Gastrocnemius medialis (tissue), 4 donors: ENCODE results near the gene CLN3. TPM values are rescaled to one million over a fixed set of nuclear protein-coding genes. Genes with fewer than 3 reads are reported as not detected.

Source experiments
- ATAC-seq, 2 donors: fragments of 150-250 bp; one replicate each; pipeline ENCODE4 v1.9.1; 2016
- DNase-seq, 2 donors: peaks; one replicate each; pipeline ENCODE4 v3.0.0-alpha.2; 2019
- H3K27ac ChIP-seq, 4 donors: fragments of 200-600 bp; sonication (generic); 1 replicate in 1 of 4; 2 replicates in 3 of 4; pipeline ENCODE4 v1.5.1; 2016 to 2018; ENCODE audit warnings: mild to moderate bottlenecking in 2 of 4, moderate library complexity in 1 of 4
- H3K27me3 ChIP-seq, 3 donors: fragments of 200-600 bp; sonication (generic) in 2 of 3; 1 replicate in 1 of 3; 2 replicates in 2 of 3; pipeline versions ENCODE4 v1.5.1 to v1.6.0; 2016 to 2019; ENCODE audit warnings: mild to moderate bottlenecking in 1 of 3, moderate library complexity in 1 of 3
- H3K36me3 ChIP-seq, 2 donors: fragments of 200-600 bp; sonication (generic) in 1 of 2; one replicate each; pipeline ENCODE4 v1.5.1; 2017 to 2018
- H3K4me1 ChIP-seq, 2 donors: fragments of 200-600 bp; sonication (generic) in 1 of 2; one replicate each; pipeline ENCODE4 v1.5.1; 2016 to 2017; ENCODE audit warnings: mild to moderate bottlenecking in 2 of 2
- H3K4me3 ChIP-seq, 4 donors: fragments of 200-600 bp; sonication (generic) in 3 of 4; 1 replicate in 1 of 4; 2 replicates in 3 of 4; pipeline ENCODE4 v1.5.1; 2016 to 2019; ENCODE audit warnings: mild to moderate bottlenecking in 2 of 4
- H3K9me3 ChIP-seq, 3 donors: fragments of 200-600 bp; sonication (generic) in 2 of 3; 1 replicate in 1 of 3; 2 replicates in 2 of 3; pipeline ENCODE4 v1.5.1; 2016 to 2019
- POLR2A ChIP-seq, 2 donors: fragments of 450-650 bp; IDR thresholded peaks; one replicate each; pipeline ENCODE4 v1.6.1; 2017; ENCODE audit warnings: antibody characterized with exemption in 2 of 2, mild to moderate bottlenecking in 2 of 2, moderate library complexity in 2 of 2
- in situ Hi-C, 4 donors: fragments of 200-750 bp; cut with MboI; loops; one replicate each; pipeline versions ENCODE4 v1.15.0 to v1.8.0; 2017; ENCODE audit warnings: low sequenced_read_pairs in 4 of 4
- intact Hi-C: fragments of 100-400 bp; cut with DNase I; formaldehyde crosslinking; loops from one replicate; pipeline ENCODE4 v1.15.1; 2023; ENCODE audit warnings: low total_unique reads
- total RNA-seq, 4 donors: library from RNA; depleted of rRNA; stranded (reverse); fragments of >200 nt; gene quantifications; one replicate each; pipeline versions ENCODE4 v1.1.0 to v1.2.3, GENCODE V29; 2016
- TF ChIP-seq, protein P1 (sequence below), 5 experiments: fragments of 450-650 bp in 3 of 5; fragments of 200-600 bp in 2 of 5; sonication (generic) in 2 of 5; IDR thresholded peaks in 4 of 5; conservative IDR thresholded peaks in 1 of 5; 1 replicate in 4 of 5; 2 replicates in 1 of 5; pipeline ENCODE4 v1.5.1; 2016 to 2019; ENCODE audit warnings: antibody characterized with exemption in 5 of 5, mild to moderate bottlenecking in 3 of 5, moderate library complexity in 3 of 5

The CLN3 gene
- total RNA-seq, 4 donors from 2014 or later = 11.0 to 20.6 (median 18.8) TPM

DNA sequence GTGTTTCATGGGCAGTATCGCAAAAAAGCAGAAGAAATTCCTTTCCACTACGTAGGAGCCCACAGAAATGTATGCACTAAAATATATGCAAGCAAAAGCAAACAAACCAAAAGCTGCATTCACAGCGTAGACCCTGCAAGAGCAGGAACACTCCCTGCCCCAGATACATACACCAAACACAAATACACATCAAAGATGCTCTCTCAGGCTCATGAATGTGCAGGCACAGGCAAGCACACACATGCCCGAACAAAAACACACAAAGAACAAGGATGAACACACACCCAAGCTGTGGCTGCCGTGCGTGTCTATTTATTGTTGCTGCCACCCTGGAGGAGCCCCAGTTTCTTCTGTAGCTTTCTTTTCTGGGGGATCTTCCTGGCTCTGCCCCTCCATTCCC is 45.2 kb upstream of the CLN3 start:
- DNase-seq (no peak), ATAC-seq (no peak)
- peak overlapping the region; percentile 98 to 99 (median 99) for H3K27ac ChIP-seq
- H3K36me3 ChIP-seq = peaks cover 0 to 10% of the 10 kb centered on the region in 2 donors
- intact Hi-C loops (loop anchor here (5.0 to 10.0 kb wide), 4 partner anchors 338 to 1332 kb away; partner anchors contain the start of genes ATP2A1, KDM8 and MAZ), in situ Hi-C loops (loop anchor here in 1 of 4 donors (25.0 kb wide), 1 partner anchor 300 kb away; the partner anchor contains the start of gene TUFM)
- peaks cover 30 to 51% of the 10 kb centered on the region in 2 donors for H3K4me1 ChIP-seq
- TF ChIP-seq POLR2A (IDR thresholded peaks at IDR 0.05) = no peak
- TF ChIP-seq, protein P1, sequence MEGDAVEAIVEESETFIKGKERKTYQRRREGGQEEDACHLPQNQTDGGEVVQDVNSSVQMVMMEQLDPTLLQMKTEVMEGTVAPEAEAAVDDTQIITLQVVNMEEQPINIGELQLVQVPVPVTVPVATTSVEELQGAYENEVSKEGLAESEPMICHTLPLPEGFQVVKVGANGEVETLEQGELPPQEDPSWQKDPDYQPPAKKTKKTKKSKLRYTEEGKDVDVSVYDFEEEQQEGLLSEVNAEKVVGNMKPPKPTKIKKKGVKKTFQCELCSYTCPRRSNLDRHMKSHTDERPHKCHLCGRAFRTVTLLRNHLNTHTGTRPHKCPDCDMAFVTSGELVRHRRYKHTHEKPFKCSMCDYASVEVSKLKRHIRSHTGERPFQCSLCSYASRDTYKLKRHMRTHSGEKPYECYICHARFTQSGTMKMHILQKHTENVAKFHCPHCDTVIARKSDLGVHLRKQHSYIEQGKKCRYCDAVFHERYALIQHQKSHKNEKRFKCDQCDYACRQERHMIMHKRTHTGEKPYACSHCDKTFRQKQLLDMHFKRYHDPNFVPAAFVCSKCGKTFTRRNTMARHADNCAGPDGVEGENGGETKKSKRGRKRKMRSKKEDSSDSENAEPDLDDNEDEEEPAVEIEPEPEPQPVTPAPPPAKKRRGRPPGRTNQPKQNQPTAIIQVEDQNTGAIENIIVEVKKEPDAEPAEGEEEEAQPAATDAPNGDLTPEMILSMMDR (IDR thresholded peaks at IDR 0.05 in 4 of 5, conservative IDR thresholded peaks at IDR 0.05 in 1 of 5) = no peak
- H3K9me3 ChIP-seq = no peaks in the 10 kb centered on the region
- peak overlapping the region; percentile 66 to 79 (median 68) for H3K4me3 ChIP-seq
- no peaks in the 10 kb centered on the region for H3K27me3 ChIP-seq

DNA sequence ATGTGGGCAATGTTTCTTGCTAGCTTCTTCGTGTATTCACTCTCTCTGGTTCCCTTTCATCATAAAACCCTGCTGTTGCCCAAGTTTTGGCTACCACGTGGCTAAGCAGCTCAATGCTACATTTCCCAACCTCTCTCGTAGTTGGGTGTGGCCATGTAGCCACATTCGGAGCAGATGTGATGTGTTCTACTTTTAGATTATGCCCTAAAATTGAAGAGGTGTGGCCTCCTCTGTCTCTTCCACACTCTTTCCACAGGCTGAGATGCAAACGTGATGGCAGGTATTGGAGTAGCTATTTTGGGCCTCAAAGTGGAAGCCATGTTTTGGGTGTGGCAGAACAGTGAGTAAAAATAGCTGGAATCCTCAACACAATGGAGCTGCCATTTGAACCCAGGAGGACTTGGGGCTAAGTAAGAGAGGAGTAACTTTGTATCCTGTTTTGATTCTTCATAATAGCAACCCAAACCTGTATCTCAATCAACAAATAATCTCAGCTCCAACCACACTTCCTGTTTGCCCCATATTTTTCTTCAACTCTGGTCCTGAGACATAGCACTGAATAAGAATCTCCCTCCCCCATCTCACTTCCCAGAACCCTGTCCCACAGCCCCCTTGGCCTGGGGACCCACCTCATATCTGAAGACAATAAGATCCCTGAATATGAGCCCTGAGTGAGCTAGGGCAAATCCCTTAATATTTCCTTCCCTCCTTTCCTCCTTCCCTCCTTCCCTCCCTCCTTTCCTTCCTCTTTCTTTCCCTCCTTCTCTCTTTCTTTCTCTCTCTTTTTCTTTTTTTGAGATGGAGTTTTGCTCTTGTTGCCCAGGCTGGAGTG is 42.9 kb upstream of the CLN3 start:
- peak overlapping the region in 1 of 4 donors; percentile 7 for H3K4me3 ChIP-seq
- ATAC-seq = peak; percentile 65 to 73
- TF ChIP-seq POLR2A (IDR thresholded peaks at IDR 0.05) = peak; percentile 43
- TF ChIP-seq, protein P1 (IDR thresholded peaks at IDR 0.05 in 4 of 5, conservative IDR thresholded peaks at IDR 0.05 in 1 of 5) = no peak
- intact Hi-C loops = loop anchor here (5.0 to 10.0 kb wide), 4 partner anchors 340 to 1330 kb away; partner anchors contain the start of genes ATP2A1, KDM8 and MAZ
- peak; percentile 86 to 94 for DNase-seq
- H3K27me3 ChIP-seq = no peaks in the 10 kb centered on the region
- in situ Hi-C loops = loop anchor here in 1 of 4 donors (25.0 kb wide), 1 partner anchor 303 kb away; the partner anchor contains the start of gene TUFM
- no peaks in the 10 kb centered on the region for H3K9me3 ChIP-seq
- H3K27ac ChIP-seq = peak overlapping the region; percentile 98 to 99 (median 99)
- peaks cover 0 to 10% of the 10 kb centered on the region in 2 donors for H3K36me3 ChIP-seq
- peaks cover 29 to 56% of the 10 kb centered on the region in 2 donors for H3K4me1 ChIP-seq

- Histone ChIP-seq H3K4me1 (peaks cover 22 to 50% of the 10 kb centered on the region in 2 donors), H3K27ac (peak overlapping the region; percentile 98 to 99 (median 99))
- no peak for ATAC-seq
These were observed 41.2 kb upstream of the CLN3 start for GRCh38 chr16:28532940-28533647.

More at GRCh38 chr16:28532940-28533647, 41.2 kb upstream of the CLN3 start:
- Histone ChIP-seq H3K9me3 (no peaks in the 10 kb centered on the region), H3K4me3 (no peak overlapping the region), H3K36me3 (peaks cover 0 to 10% of the 10 kb centered on the region in 2 donors), H3K27me3 (no peaks in the 10 kb centered on the region)
- in situ Hi-C loops = loop anchor here in 1 of 4 donors (25.0 kb wide), 1 partner anchor 304 kb away; the partner anchor contains the start of gene TUFM
- intact Hi-C loops = loop anchor here (10.0 kb wide), 3 partner anchors 342 to 1328 kb away; partner anchors contain the start of genes ATP2A1 and KDM8
- TF ChIP-seq, protein P1 (IDR thresholded peaks at IDR 0.05 in 4 of 5, conservative IDR thresholded peaks at IDR 0.05 in 1 of 5) = no peak
- no peak for TF ChIP-seq POLR2A (IDR thresholded peaks at IDR 0.05)
- no peak for DNase-seq
